ENCODE results near the gene ASTN1.

The ASTN1 gene

DNA sequence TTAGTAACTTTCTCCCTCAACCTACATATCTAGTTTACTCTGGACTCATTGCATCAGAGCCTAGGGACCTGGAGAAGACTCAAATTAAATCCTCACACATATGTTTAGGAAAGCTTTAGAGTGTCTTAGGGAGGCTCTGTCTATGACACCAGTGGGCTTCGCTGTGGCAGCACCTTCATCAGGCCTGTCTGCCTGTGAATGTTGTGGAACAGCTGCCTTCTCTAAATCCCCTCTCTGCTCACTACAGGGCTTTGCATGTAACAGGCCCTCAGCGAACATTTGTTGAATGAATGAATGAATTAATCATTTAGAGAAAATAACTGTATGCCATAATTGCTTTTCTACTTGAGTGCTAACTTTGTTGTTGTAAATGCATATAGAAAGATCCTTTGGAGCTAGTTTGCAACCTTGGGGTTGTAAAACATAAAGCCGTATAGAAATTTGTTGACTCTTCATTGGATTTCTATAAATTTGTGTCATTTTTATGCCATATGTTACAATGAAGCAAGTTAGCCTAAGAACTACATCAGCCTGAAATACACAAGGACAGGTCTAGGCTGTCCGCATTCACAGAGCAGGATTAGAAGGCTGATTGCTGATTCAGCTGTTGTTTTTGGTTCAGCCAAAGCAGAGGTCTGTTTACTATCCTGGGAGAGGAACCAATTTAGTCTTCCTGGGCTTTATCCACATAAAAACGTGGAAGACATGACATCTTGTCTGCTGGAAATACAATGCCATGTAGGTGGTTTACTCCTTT, 238.0 kb downstream of the ASTN1 start:
- no peak for DNase-seq (ENCODE audit: low read depth)
- no peak for TF ChIP-seq CTCF (conservative IDR thresholded peaks at IDR 0.05; ENCODE audit: control insufficient read depth, insufficient read depth, low read depth, low read length)
- no peak overlapping the region for H3K4me3 ChIP-seq (ENCODE audit: control insufficient read depth, low read depth, low read length)

DNA sequence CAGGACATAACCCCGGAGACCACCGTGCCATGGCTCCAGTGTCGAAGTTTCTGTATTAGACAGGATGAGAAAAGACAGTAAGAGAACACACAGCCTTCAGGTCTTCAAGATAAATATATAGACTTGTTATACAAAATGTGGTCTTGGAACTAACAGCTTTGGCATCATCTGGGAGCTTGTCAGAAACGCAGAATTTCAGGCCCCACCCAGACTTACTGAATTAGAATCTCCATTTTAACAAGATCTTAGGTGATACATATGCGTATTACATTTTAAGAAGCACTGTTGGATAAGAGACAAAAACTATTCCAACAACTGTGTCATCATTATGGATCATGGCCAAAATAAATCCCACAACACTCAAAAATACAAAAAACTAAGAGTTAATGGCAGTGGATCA, 239.3 kb downstream of the ASTN1 start:
- TF ChIP-seq CTCF (conservative IDR thresholded peaks at IDR 0.05; ENCODE audit: control insufficient read depth, insufficient read depth, low read depth, low read length): no peak
- no peak overlapping the region for H3K4me3 ChIP-seq (ENCODE audit: control insufficient read depth, low read depth, low read length)
- peak; percentile 18 for DNase-seq (ENCODE audit: low read depth)

GRCh38 chr1:176923283-176923682, 241.2 kb downstream of the ASTN1 start:
- TF ChIP-seq CTCF (conservative IDR thresholded peaks at IDR 0.05; ENCODE audit: control insufficient read depth, insufficient read depth, low read depth, low read length): no peak
- H3K4me3 ChIP-seq (ENCODE audit: control insufficient read depth, low read depth, low read length): no peak overlapping the region
- no peak for DNase-seq (ENCODE audit: low read depth)

DNA sequence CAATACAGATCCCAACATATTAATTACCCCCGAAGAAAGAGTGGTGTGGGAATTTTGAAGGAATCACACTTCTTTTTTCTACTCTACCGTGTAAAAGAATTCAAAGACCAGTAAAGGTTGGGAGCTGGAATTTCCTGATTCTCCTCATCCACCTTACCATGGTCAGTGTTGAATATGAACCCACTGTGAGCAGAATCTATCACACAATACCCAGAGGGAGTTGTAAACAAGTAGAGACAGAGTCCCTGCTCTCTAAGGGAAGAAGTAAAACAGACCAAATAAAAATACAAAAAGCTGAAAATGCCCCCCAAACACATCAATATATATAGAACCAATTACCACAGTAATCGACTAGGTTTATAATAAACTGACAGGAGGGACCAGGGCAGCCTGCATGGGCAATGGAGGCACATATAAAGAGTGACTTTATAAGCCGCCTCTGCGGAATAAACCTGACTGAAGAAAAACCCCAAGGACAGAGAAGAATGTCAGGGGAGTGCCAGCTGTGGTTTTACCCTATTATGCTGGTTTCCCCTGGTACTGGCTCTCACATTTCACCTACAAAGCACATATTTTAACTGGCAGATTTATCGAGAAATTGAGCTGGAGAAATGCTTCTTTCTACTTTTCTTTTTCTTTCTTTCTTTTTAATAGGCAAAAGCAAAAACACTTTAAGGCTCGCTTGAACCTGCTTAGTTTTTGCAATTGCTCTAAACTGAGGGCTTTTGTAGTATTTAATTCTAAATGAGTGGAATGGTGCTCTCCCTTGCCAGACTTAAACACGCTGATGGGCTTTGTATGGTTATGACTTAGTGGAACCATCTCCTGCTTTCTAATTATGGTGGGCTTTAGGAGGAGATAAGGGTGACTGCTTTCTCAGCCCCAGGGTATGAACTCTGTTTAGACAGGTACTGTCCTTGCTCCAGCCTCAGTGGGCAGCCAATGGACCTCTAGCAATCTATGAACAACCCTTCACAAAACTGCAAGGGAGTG, 244.8 kb downstream of the ASTN1 start:
- no peak overlapping the region for H3K4me3 ChIP-seq (ENCODE audit: control insufficient read depth, low read depth, low read length)
- TF ChIP-seq CTCF (conservative IDR thresholded peaks at IDR 0.05; ENCODE audit: control insufficient read depth, insufficient read depth, low read depth, low read length): no peak
- no peak for DNase-seq (ENCODE audit: low read depth)

DNA sequence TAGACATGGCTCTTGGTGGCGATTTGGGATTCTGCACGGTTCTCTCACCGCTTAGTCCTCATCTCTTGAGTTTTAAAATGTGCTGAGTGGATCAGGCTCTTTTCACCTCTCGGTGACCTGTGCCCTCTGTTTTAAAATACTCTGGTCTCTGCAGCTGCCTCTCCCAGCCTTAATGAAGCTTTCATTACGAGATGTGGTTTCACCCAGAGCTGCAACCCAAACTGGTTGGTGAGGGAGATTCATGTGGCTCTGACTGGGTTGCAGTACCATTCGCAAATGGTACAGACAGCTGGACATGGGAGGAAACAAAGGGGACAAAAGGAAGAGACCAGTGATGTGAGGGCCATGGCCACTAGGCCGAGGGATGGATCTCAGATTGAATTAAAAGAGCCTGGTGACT, 258.9 kb downstream of the ASTN1 start:
- TF ChIP-seq CTCF (conservative IDR thresholded peaks at IDR 0.05; ENCODE audit: control insufficient read depth, insufficient read depth, low read depth, low read length): no peak
- no peak for DNase-seq (ENCODE audit: low read depth)
- no peak overlapping the region for H3K4me3 ChIP-seq (ENCODE audit: control insufficient read depth, low read depth, low read length)

DNA sequence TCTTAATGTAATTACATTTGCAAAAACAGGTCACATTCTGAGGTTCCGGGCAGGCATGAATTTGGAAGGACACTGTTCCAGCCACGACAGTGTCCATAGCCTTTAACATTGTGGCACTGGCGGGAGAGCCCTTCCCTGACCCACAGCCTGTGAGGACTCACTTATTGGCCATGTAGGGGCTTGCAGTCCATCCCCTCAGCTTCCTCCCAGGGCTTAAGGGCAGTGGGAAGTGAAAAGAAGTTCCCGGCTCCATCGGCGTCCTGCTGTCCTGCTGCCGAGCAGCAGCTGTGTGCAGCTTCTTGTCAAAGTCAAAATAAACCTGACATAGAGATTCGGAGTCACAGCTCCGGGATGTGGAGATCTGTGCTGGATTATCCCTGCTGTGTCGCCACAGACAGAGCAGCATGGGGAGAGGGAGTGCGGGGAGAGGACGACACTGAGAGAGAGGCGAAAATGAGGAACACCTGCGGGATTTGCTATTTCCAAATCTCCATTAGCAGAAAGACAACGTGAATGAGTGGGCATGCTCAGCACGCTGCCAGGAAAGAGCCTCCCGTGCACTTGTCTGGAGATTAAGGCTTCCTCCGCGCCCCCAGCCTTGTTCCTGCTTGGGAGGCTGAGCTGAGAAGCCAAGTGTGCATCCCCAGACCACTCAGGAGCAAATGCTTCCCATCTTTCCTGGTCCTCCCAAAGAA, 260.3 kb downstream of the ASTN1 start:
- no peak for TF ChIP-seq CTCF (conservative IDR thresholded peaks at IDR 0.05; ENCODE audit: control insufficient read depth, insufficient read depth, low read depth, low read length)
- DNase-seq (ENCODE audit: low read depth): no peak

More for the DNA sequence above, 260.3 kb downstream of the ASTN1 start:
- H3K4me3 ChIP-seq (ENCODE audit: control insufficient read depth, low read depth, low read length): no peak overlapping the region

Measured in fibroblast of mammary gland (primary cell).